HepG2 (cell line): Measurements from ENCODE around the gene MRPS25. TPM values are rescaled to one million over a fixed set of nuclear protein-coding genes. Genes with fewer than 3 reads are reported as not detected.

Experiments
- ATAC-seq: fragments of 200-7000 bp; cut with Tn5 transposase; 3 replicates; pipeline ENCODE4 v1.9.1; 2020; ENCODE audit warnings: mild to moderate bottlenecking, moderate library complexity
- BruUV-seq: library from RNA; stranded (reverse); fragments of 400-500 nt; replicated peaks from 2 replicates; lab custom pipeline; 2021; lab: Mats Ljungman, UMichigan
- CTCF ChIA-PET: fragments of 300-600 bp; formaldehyde crosslinking; extraction: SDS; loops from one replicate; lab custom pipeline; 2021; ENCODE audit warnings: low total read pairs, inconsistent platforms, low intra/inter-chr PET ratio; lab: Yijun Ruan, JAX
- POLR2A ChIA-PET: fragments of 350-600 bp; sonication (Branson Sonifier 250); formaldehyde crosslinking; loops from one replicate; lab custom pipeline; 2020; ENCODE audit warnings: antibody characterized with exemption, inconsistent platforms; lab: Yijun Ruan, JAX
- DNase-seq: peaks from one replicate; pipeline ENCODE4 v3.0.0-alpha.2; 2015; ENCODE audit warnings: low spot score
- FAIRE-seq: peaks from 3 replicates; lab custom pipeline; 2011; peaks lifted over from hg19 to GRCh38; lab: Jason Lieb, UNC
- H2AFZ ChIP-seq: one replicate; pipeline ENCODE4 v1.6.1; 2011; ENCODE audit warnings: low read length, inconsistent platforms
- H3K27ac ChIP-seq: fragments of 300-600 bp; 3 replicates; pipeline ENCODE4 v1.8.0; 2011; ENCODE audit warnings: mixed run types, mild to moderate bottlenecking, mixed read lengths, low read length, inconsistent platforms; ENCODE audit not compliant: insufficient read depth; ENCODE audit errors: extremely low read length
- H3K27me3 ChIP-seq, 2 experiments: fragments of 200-600 bp in 1 of 2; 2 replicates in 1 of 2; 3 replicates in 1 of 2; pipeline versions ENCODE4 v1.6.0 to v1.8.0; 2011; ENCODE audit warnings: low read length in 2 of 2, mild to moderate bottlenecking in 2 of 2, moderate library complexity in 2 of 2, inconsistent platforms in 1 of 2; ENCODE audit not compliant: insufficient read depth in 2 of 2, control insufficient read depth in 1 of 2
- H3K36me3 ChIP-seq, 2 experiments: fragments of 200-600 bp in 1 of 2; replicated peaks in 1 of 2; 2 replicates in 1 of 2; 3 replicates in 1 of 2; pipeline versions ENCODE4 v1.5.1 to v1.8.0; 2011; ENCODE audit warnings: low read length in 2 of 2, inconsistent platforms in 1 of 2; ENCODE audit not compliant: insufficient read depth in 2 of 2, control insufficient read depth in 1 of 2
- H3K4me1 ChIP-seq: 2 replicates; pipeline ENCODE4 v1.5.1; 2012; ENCODE audit warnings: low read length, inconsistent platforms; ENCODE audit not compliant: insufficient read depth
- H3K4me2 ChIP-seq: 2 replicates; pipeline ENCODE4 v1.6.0; 2011; ENCODE audit warnings: low read depth, low read length, inconsistent platforms
- H3K4me3 ChIP-seq, 3 experiments: fragments of 200-600 bp in 1 of 3; sonication (generic), shearing (Covaris generic) in 1 of 3; replicated peaks in 1 of 3; 2 replicates each; pipeline ENCODE4 v1.5.1; 2011 to 2016; ENCODE audit warnings: low read length in 3 of 3, inconsistent platforms in 2 of 3, low read depth in 2 of 3, mild to moderate bottlenecking in 2 of 3, control low read depth in 1 of 3, mixed read lengths in 1 of 3; ENCODE audit not compliant: insufficient read depth in 1 of 3
- H3K79me2 ChIP-seq: one replicate; pipeline ENCODE4 v1.6.1; 2011; ENCODE audit warnings: low read length, inconsistent platforms; ENCODE audit not compliant: insufficient read depth
- H3K9ac ChIP-seq: 2 replicates; pipeline ENCODE4 v1.6.0; 2011; ENCODE audit warnings: mild to moderate bottlenecking, low read depth, low read length, inconsistent platforms; ENCODE audit not compliant: insufficient read depth
- H3K9me3 ChIP-seq: 2 replicates; pipeline ENCODE4 v1.5.1; 2012; ENCODE audit warnings: mild to moderate bottlenecking, low read length
- H4K20me1 ChIP-seq: 2 replicates; pipeline ENCODE4 v1.6.0; 2011; ENCODE audit warnings: inconsistent platforms, mild to moderate bottlenecking, low read length, moderate library complexity; ENCODE audit not compliant: insufficient read depth
- BRCA1 ChIP-seq: sonication (generic); formaldehyde crosslinking; IDR thresholded peaks from 2 replicates; pipeline ENCODE4 v1.4.0; 2020; ENCODE audit warnings: missing genetic modification reagents
- CHCHD3 ChIP-seq: sonication (generic); formaldehyde crosslinking; IDR thresholded peaks from 2 replicates; pipeline ENCODE4 v1.8.0; 2022; ENCODE audit warnings: mild to moderate bottlenecking, missing genetic modification reagents, moderate library complexity
- HNRNPL ChIP-seq: fragments of 200-400 bp; formaldehyde crosslinking; IDR thresholded peaks from 2 replicates; pipeline ENCODE4 v1.6.1; 2017; ENCODE audit warnings: mild to moderate bottlenecking, low read depth, low read length
- ISX ChIP-seq: sonication (generic); formaldehyde crosslinking; conservative IDR thresholded peaks from 2 replicates; pipeline ENCODE4 v1.5.0; 2020; ENCODE audit warnings: missing genetic modification reagents
- SP140L ChIP-seq: sonication (generic); formaldehyde crosslinking; IDR thresholded peaks from 2 replicates; pipeline ENCODE4 v1.4.0; 2020; ENCODE audit warnings: missing genetic modification reagents, borderline replicate concordance
- ZBTB20 ChIP-seq: sonication (generic); formaldehyde crosslinking; IDR thresholded peaks from 2 replicates; pipeline ENCODE4 v1.8.1; 2023; ENCODE audit warnings: missing genetic modification reagents, low read depth, mild to moderate bottlenecking, borderline replicate concordance
- ZNF10 ChIP-seq: sonication (generic); formaldehyde crosslinking; IDR thresholded peaks from 2 replicates; pipeline ENCODE4 v1.4.0; 2020; ENCODE audit warnings: mild to moderate bottlenecking, low read depth, missing genetic modification reagents, borderline replicate concordance
- ZNF264 ChIP-seq: sonication (generic); formaldehyde crosslinking; IDR thresholded peaks from 2 replicates; pipeline ENCODE4 v1.4.0; 2020; ENCODE audit warnings: missing genetic modification reagents
- ZNF431 ChIP-seq: sonication (generic); formaldehyde crosslinking; IDR thresholded peaks from 2 replicates; pipeline ENCODE4 v1.9.0; 2022; ENCODE audit warnings: missing genetic modification reagents, low read depth, mild to moderate bottlenecking, borderline replicate concordance
- ZNF777 ChIP-seq: sonication (generic); formaldehyde crosslinking; IDR thresholded peaks from 2 replicates; pipeline ENCODE4 v1.4.0; 2020; ENCODE audit warnings: missing genetic modification reagents
- WGBS: methylation state at CpG from one replicate; pipeline ENCODE4 v1.1.6; 2017; ENCODE audit warnings: low lambda C conversion rate; 5-methylcytosine and 5-hydroxymethylcytosine counted together
- in situ Hi-C: cut with HindIII; loops from 2 replicates; pipeline ENCODE4 v1.10.0; 2017; ENCODE audit warnings: low pct_unique_long_range_greater_than_20kb; ENCODE audit not compliant: extremely low pct_ligation_motif_present
- intact Hi-C: fragments of 100-400 bp; cut with micrococcal nuclease; formaldehyde crosslinking; loops from one replicate; pipeline ENCODE4 v1.10.0; 2022; ENCODE audit not compliant: unreplicated experiment
- polyA plus RNA-seq, 8 experiments: library from polyadenylated mRNA; depleted of rRNA in 3 of 8; stranded (reverse) in 7 of 8; unstranded in 1 of 8; fragments of >200 nt; fragmentation: Illumina TruSeq in 4 of 8; extraction: Trizol in 4 of 8; gene quantifications; 2 replicates each; pipeline versions ENCODE4 v1.2.1 to v1.2.3, GENCODE V29; 2011 to 2016; ENCODE audit warnings: low read depth in 4 of 8, missing spikeins in 1 of 8, mixed read lengths in 1 of 8; ENCODE audit not compliant: insufficient read depth in 1 of 8
- total RNA-seq, 5 experiments: library from RNA; depleted of rRNA; stranded (reverse); fragments of >200 nt; fragmentation: Illumina TruSeq; extraction: Trizol; gene quantifications; 2 replicates each; pipeline ENCODE4 v1.2.3, GENCODE V29; 2016; ENCODE audit warnings: low read depth in 1 of 5
- TF ChIP-seq, protein P1 (sequence below): sonication (generic); formaldehyde crosslinking; IDR thresholded peaks from 2 replicates; pipeline ENCODE4 v1.8.0; 2023; ENCODE audit warnings: mild to moderate bottlenecking, missing genetic modification reagents
- TF ChIP-seq, protein P2 (sequence below): sonication (generic); formaldehyde crosslinking; IDR thresholded peaks from 2 replicates; pipeline ENCODE4 v1.5.1; 2020; ENCODE audit warnings: mild to moderate bottlenecking, missing genetic modification reagents
- TF ChIP-seq, protein P3 (sequence below): IDR thresholded peaks from 2 replicates; pipeline ENCODE4 v1.6.1; 2018; ENCODE audit warnings: missing genetic modification reagents
- TF ChIP-seq, protein P4 (sequence below): sonication (generic); formaldehyde crosslinking; IDR thresholded peaks from 2 replicates; pipeline ENCODE4 v1.4.0; 2020; ENCODE audit warnings: missing genetic modification reagents
- TF ChIP-seq, protein P5 (sequence below): sonication (generic); formaldehyde crosslinking; IDR thresholded peaks from 2 replicates; pipeline ENCODE4 v1.5.1; 2020; ENCODE audit warnings: mild to moderate bottlenecking, missing genetic modification reagents, moderate library complexity

MRPS25 gene
- total and polyA plus RNA-seq, 2 of the 13 experiments (the other 11 are each of a cell fraction or from before 2014, with no cell fraction given): 60.1 to 74.3 TPM

DNA sequence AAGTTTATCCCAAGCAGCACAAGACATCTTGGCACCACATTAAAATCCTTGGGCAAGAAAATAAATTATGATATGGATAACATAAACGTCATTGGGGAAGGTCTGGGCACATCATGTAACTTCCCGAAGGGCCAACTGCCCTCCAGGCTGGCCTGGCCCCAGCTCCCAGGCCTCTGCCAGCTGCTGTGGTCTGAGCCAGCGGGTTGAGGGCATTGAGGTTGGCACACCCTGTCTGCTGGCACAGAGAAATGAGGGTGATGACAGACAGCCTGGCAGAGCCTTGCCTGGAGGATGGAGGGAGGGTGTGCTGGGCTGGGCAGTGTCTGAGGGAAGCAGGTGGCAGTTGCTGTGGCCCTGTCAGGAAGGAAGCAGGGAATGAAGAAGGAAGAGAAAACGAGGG is 37.1 kb upstream of the MRPS25 start:
- Histone ChIP-seq H2AFZ (no peak overlapping the region), H4K20me1 (no peaks in the 10 kb centered on the region), H3K9me3 (no peaks in the 10 kb centered on the region), H3K4me1 (peaks cover 52% of the 10 kb centered on the region), H3K27me3 (peaks cover 0 to 1% of the 10 kb centered on the region in 2 experiments; a peak in 2 of 5 replicates), H3K4me3 (peak overlapping the region in 1 of 3 experiments; percentile 18; a peak in 1 of 6 replicates), H3K4me2 (peak overlapping the region; percentile 56; the same call in 1 of the 2 replicates), H3K79me2 (peaks cover 15% of the 10 kb centered on the region), H3K36me3 (no peaks in the 10 kb centered on the region), H3K9ac (no peak overlapping the region), H3K27ac (no peak overlapping the region)
- no peak for FAIRE-seq
- 43% methylated on average over 4 of the region's 4 CpGs for WGBS
- intact Hi-C loops: no loop called here
- CTCF ChIA-PET: no interaction called here
- ATAC-seq: no peak
- no peak for DNase-seq
- POLR2A ChIA-PET: no interaction called here
- no TSS peak for BruUV-seq
- in situ Hi-C loops: loop anchor here (10.0 kb wide), 1 partner anchor 303 kb away; no protein-coding TSS in a partner anchor
- TF ChIP-seq ZNF10: no peak
- TF ChIP-seq, protein P1, sequence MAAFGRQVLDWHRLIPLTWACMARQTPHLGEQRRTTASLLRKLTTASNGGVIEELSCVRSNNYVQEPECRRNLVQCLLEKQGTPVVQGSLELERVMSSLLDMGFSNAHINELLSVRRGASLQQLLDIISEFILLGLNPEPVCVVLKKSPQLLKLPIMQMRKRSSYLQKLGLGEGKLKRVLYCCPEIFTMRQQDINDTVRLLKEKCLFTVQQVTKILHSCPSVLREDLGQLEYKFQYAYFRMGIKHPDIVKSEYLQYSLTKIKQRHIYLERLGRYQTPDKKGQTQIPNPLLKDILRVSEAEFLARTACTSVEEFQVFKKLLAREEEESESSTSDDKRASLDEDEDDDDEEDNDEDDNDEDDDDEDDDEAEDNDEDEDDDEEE (CRISPR knock-in tag): no peak
- TF ChIP-seq, protein P2, sequence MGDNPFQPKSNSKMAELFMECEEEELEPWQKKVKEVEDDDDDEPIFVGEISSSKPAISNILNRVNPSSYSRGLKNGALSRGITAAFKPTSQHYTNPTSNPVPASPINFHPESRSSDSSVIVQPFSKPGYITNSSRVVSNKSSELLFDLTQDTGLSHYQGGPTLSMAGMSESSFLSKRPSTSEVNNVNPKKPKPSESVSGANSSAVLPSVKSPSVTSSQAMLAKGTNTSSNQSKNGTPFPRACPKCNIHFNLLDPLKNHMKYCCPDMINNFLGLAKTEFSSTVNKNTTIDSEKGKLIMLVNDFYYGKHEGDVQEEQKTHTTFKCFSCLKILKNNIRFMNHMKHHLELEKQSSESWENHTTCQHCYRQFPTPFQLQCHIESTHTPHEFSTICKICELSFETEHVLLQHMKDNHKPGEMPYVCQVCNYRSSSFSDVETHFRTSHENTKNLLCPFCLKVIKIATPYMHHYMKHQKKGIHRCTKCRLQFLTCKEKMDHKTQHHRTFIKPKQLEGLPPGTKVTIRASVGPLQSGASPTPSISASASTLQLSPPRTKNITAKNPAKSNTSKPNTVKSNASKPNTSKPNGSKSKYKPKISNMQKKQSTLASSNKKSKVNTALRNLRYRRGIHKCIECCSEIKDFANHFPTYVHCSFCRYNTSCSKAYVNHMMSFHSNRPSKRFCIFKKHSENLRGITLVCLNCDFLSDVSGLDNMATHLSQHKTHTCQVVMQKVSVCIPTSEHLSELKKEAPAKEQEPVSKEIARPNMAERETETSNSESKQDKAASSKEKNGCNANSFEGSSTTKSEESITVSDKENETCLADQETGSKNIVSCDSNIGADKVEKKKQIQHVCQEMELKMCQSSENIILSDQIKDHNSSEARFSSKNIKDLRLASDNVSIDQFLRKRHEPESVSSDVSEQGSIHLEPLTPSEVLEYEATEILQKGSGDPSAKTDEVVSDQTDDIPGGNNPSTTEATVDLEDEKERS: no peak
- TF ChIP-seq ZNF777: no peak
- TF ChIP-seq, protein P3, sequence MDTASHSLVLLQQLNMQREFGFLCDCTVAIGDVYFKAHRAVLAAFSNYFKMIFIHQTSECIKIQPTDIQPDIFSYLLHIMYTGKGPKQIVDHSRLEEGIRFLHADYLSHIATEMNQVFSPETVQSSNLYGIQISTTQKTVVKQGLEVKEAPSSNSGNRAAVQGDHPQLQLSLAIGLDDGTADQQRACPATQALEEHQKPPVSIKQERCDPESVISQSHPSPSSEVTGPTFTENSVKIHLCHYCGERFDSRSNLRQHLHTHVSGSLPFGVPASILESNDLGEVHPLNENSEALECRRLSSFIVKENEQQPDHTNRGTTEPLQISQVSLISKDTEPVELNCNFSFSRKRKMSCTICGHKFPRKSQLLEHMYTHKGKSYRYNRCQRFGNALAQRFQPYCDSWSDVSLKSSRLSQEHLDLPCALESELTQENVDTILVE: no peak
- TF ChIP-seq ZBTB20 (CRISPR knock-in tag): no peak
- TF ChIP-seq SP140L (CRISPR knock-in tag): no peak
- TF ChIP-seq HNRNPL: 0 out of 2 replicates have a peak, but pooled peaks have one; percentile 23
- TF ChIP-seq ZNF264 (CRISPR knock-in tag): no peak
- TF ChIP-seq ISX (CRISPR knock-in tag): no peak
- TF ChIP-seq CHCHD3 (CRISPR knock-in tag): no peak
- TF ChIP-seq ZNF431: no peak
- TF ChIP-seq, protein P4, sequence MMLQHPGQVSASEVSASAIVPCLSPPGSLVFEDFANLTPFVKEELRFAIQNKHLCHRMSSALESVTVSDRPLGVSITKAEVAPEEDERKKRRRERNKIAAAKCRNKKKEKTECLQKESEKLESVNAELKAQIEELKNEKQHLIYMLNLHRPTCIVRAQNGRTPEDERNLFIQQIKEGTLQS: no peak
- no peak for TF ChIP-seq BRCA1 (CRISPR knock-in tag)
- TF ChIP-seq, protein P5, sequence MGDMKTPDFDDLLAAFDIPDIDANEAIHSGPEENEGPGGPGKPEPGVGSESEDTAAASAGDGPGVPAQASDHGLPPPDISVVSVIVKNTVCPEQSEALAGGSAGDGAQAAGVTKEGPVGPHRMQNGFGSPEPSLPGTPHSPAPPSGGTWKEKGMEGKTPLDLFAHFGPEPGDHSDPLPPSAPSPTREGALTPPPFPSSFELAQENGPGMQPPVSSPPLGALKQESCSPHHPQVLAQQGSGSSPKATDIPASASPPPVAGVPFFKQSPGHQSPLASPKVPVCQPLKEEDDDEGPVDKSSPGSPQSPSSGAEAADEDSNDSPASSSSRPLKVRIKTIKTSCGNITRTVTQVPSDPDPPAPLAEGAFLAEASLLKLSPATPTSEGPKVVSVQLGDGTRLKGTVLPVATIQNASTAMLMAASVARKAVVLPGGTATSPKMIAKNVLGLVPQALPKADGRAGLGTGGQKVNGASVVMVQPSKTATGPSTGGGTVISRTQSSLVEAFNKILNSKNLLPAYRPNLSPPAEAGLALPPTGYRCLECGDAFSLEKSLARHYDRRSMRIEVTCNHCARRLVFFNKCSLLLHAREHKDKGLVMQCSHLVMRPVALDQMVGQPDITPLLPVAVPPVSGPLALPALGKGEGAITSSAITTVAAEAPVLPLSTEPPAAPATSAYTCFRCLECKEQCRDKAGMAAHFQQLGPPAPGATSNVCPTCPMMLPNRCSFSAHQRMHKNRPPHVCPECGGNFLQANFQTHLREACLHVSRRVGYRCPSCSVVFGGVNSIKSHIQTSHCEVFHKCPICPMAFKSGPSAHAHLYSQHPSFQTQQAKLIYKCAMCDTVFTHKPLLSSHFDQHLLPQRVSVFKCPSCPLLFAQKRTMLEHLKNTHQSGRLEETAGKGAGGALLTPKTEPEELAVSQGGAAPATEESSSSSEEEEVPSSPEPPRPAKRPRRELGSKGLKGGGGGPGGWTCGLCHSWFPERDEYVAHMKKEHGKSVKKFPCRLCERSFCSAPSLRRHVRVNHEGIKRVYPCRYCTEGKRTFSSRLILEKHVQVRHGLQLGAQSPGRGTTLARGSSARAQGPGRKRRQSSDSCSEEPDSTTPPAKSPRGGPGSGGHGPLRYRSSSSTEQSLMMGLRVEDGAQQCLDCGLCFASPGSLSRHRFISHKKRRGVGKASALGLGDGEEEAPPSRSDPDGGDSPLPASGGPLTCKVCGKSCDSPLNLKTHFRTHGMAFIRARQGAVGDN (CRISPR knock-in tag): peak; percentile 14; the same call in 1 of the 2 replicates
